CD4-positive, alpha-beta T cell (primary cell): ENCODE measurements around the gene SLC16A1. TPM values are rescaled to one million over a fixed set of nuclear protein-coding genes. Genes with fewer than 3 reads are reported as not detected.
"Not testable (repeated sequence)": the region's sequence is repeated elsewhere in the genome, so short reads cannot be mapped to it uniquely, and the experiment has no call there.

Experiments used
- ATAC-seq: fragments of 200-7000 bp; cut with Tn5 transposase; one replicate; pipeline ENCODE4 v1.10.0; 2022; ENCODE audit warnings: mild to moderate bottlenecking; ENCODE audit not compliant: poor library complexity
- CTCF ChIA-PET: fragments of 350-600 bp; sonication (Branson Sonifier 250); formaldehyde crosslinking; loops from one replicate; lab custom pipeline; 2021; ENCODE audit warnings: antibody characterized with exemption, inconsistent platforms; lab: Charles Lee
- POLR2A ChIA-PET: fragments of 350-600 bp; sonication (Branson Sonifier 250); formaldehyde crosslinking; loops from one replicate; lab custom pipeline; 2021; ENCODE audit warnings: antibody characterized with exemption, inconsistent platforms; lab: Charles Lee
- DNase-seq, 14 experiments: peaks; one replicate each; pipeline ENCODE4 v3.0.0-alpha.2; 2013 to 2020; ENCODE audit warnings: mixed read lengths in 2 of 14
- H3K27ac ChIP-seq, 2 donors: one replicate each; pipeline versions ENCODE4 v1.5.1 to v1.7.0; 2013; ENCODE audit warnings: low read length in 2 of 2, low read depth in 1 of 2, mild to moderate bottlenecking in 1 of 2
- H3K27me3 ChIP-seq, 2 experiments: 1 replicate in 1 of 2; 2 replicates in 1 of 2; pipeline versions ENCODE4 v1.6.1 to v1.7.0; 2013; ENCODE audit warnings: low read length in 2 of 2, control low read depth in 1 of 2, mild to moderate bottlenecking in 1 of 2, moderate library complexity in 1 of 2; ENCODE audit not compliant: insufficient read depth in 2 of 2, control insufficient read depth in 1 of 2
- H3K36me3 ChIP-seq: one replicate; pipeline ENCODE4 v1.6.1; 2013; ENCODE audit warnings: low read length, control low read depth; ENCODE audit not compliant: insufficient read depth
- H3K4me1 ChIP-seq: one replicate; pipeline ENCODE4 v1.6.1; 2013; ENCODE audit warnings: low read length, control low read depth; ENCODE audit not compliant: insufficient read depth
- H3K4me3 ChIP-seq: one replicate; pipeline ENCODE4 v1.5.1; 2013; ENCODE audit warnings: mild to moderate bottlenecking, low read length, moderate library complexity
- H3K9me3 ChIP-seq, 2 experiments: 1 replicate in 1 of 2; 2 replicates in 1 of 2; pipeline versions ENCODE4 v1.6.1 to v1.7.0; 2013; ENCODE audit warnings: low read length in 2 of 2, mild to moderate bottlenecking in 2 of 2, control low read depth in 1 of 2, moderate library complexity in 1 of 2; ENCODE audit not compliant: control insufficient read depth in 1 of 2, insufficient read depth in 1 of 2
- H3K27ac Mint-ChIP-seq: one replicate; pipeline ENCODE4 v1.8.0; 2020; ENCODE audit warnings: mixed read lengths
- H3K27me3 Mint-ChIP-seq: one replicate; pipeline ENCODE4 v1.8.0; 2021; ENCODE audit warnings: mixed read lengths
- H3K36me3 Mint-ChIP-seq: one replicate; pipeline ENCODE4 v1.8.0; 2021; ENCODE audit warnings: low read depth, mixed read lengths
- H3K4me1 Mint-ChIP-seq: one replicate; pipeline ENCODE4 v1.8.0; 2021; ENCODE audit warnings: low read depth, mixed read lengths
- H3K4me3 Mint-ChIP-seq: one replicate; pipeline ENCODE4 v1.8.0; 2020; ENCODE audit warnings: mild to moderate bottlenecking, mixed read lengths
- H3K9me3 Mint-ChIP-seq: one replicate; pipeline ENCODE4 v1.8.0; 2020; ENCODE audit warnings: mixed read lengths
- intact Hi-C, 2 experiments: fragments of 100-400 bp; cut with DNase I in 1 of 2; cut with micrococcal nuclease in 1 of 2; formaldehyde crosslinking; loops; one replicate each; pipeline versions ENCODE4 v1.15.1 to v1.9.0; 2023 to 2025; cut with DNase I, micrococcal nuclease
- total RNA-seq, 174 experiments: library from RNA in 2 of 174; stranded (reverse) in 2 of 174; gene quantifications; one replicate each; pipeline ENCODE4 v1.2.3 and lab custom pipeline; 2021 to 2026
- TF ChIP-seq, protein P1 (sequence below): fragments of 200-600 bp; IDR thresholded peaks from one replicate; pipeline ENCODE4 v1.8.0; 2022; ENCODE audit warnings: antibody characterized with exemption, mild to moderate bottlenecking

The SLC16A1 gene
- total RNA-seq, 2 experiments from 2014 or later: 22.9 to 26.6 TPM

DNA sequence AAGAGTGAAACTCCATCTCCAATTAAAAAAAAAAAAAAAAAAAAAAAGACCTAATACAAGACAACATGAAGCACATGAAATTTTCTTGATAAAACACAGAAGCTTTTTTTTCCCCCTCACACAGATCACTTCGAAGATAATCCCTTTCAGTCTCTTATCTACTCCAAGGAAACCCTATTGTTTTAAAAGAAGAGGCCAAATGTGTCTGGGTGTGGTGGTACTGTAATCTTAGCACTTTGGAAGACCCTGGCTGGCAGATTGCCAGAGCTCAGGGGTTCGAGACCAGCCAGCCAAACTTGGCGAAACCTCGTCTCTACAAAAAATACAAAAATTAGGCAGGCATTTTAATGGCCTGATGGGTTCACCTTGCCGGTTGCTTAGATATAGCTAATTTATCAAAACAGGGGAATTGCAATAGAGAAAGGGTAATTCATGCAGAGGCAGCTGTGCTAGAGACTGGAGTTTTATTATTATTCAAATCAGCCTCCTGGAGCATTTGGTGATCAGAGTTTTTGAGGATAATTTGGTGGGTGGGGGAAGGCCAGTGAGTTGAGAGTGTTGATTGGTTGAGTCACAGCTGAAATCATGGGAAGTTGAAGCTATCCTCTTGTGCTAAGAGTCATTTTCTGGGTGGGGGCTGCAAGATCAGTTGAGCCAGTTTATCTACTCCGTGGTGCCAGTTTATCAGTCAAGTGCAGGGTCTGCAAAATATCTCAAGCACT, 62.5 kb downstream of the SLC16A1 start:
- Histone ChIP-seq H3K4me1 (no peaks in the 10 kb centered on the region), H3K27me3 (no peaks in the 10 kb centered on the region), H3K9me3 (peaks cover 7 to 22% of the 10 kb centered on the region in 2 experiments), H3K4me3 (no peak overlapping the region), H3K27ac (no peak overlapping the region), H3K36me3 (no peaks in the 10 kb centered on the region)
- no peaks in the 10 kb centered on the region for H3K4me1 Mint-ChIP-seq
- H3K9me3 Mint-ChIP-seq: peaks cover 9% of the 10 kb centered on the region
- H3K4me3 Mint-ChIP-seq: no peak overlapping the region
- intact Hi-C loops: no loop called here
- H3K27ac Mint-ChIP-seq: no peak overlapping the region
- DNase-seq (no peak), ATAC-seq (no peak)
- CTCF ChIA-PET: interaction anchor here (0.6 kb wide), 1 partner anchor 238 kb away, joined by 4 read pairs; no protein-coding TSS in a partner anchor
- no peaks in the 10 kb centered on the region for H3K36me3 Mint-ChIP-seq
- H3K27me3 Mint-ChIP-seq: no peaks in the 10 kb centered on the region
- TF ChIP-seq, protein P1, sequence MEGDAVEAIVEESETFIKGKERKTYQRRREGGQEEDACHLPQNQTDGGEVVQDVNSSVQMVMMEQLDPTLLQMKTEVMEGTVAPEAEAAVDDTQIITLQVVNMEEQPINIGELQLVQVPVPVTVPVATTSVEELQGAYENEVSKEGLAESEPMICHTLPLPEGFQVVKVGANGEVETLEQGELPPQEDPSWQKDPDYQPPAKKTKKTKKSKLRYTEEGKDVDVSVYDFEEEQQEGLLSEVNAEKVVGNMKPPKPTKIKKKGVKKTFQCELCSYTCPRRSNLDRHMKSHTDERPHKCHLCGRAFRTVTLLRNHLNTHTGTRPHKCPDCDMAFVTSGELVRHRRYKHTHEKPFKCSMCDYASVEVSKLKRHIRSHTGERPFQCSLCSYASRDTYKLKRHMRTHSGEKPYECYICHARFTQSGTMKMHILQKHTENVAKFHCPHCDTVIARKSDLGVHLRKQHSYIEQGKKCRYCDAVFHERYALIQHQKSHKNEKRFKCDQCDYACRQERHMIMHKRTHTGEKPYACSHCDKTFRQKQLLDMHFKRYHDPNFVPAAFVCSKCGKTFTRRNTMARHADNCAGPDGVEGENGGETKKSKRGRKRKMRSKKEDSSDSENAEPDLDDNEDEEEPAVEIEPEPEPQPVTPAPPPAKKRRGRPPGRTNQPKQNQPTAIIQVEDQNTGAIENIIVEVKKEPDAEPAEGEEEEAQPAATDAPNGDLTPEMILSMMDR: no peak
- POLR2A ChIA-PET: no interaction called here

DNA sequence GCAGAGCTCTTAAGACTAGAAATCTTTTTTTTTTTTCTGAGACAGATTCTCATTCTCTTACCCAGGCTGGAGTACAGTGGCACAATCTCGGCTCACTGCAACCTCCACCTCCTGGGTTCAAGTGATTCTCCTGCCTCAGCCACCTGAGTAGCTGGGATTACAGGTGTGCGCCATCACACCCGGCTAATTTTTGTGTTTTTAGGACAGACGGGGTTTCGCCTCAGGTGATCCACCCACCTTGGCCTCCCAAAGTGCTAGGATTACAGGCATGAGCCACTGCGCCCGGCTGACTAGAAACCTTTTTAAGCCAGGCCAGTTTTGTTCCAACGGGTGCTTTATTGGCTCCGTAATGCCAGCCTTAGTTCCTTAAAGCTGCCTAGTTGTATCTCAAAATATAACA, 66.1 kb downstream of the SLC16A1 start:
- H3K27ac ChIP-seq, DNase-seq, H3K27ac Mint-ChIP-seq, H3K4me1 ChIP-seq, POLR2A ChIA-PET, intact Hi-C loops, H3K36me3 ChIP-seq, H3K27me3 Mint-ChIP-seq, H3K9me3 Mint-ChIP-seq, H3K36me3 Mint-ChIP-seq, H3K4me1 Mint-ChIP-seq, H3K27me3 ChIP-seq, ATAC-seq, H3K4me3 Mint-ChIP-seq, H3K4me3 ChIP-seq: not testable (repeated sequence)
- CTCF ChIA-PET: interaction anchor here (2.5 kb wide), 1 partner anchor 183 kb away, joined by 6 read pairs; the partner anchor contains the start of gene LRIG2
- H3K9me3 ChIP-seq: peaks cover 0 to 12% of the 10 kb centered on the region in 2 experiments

DNA sequence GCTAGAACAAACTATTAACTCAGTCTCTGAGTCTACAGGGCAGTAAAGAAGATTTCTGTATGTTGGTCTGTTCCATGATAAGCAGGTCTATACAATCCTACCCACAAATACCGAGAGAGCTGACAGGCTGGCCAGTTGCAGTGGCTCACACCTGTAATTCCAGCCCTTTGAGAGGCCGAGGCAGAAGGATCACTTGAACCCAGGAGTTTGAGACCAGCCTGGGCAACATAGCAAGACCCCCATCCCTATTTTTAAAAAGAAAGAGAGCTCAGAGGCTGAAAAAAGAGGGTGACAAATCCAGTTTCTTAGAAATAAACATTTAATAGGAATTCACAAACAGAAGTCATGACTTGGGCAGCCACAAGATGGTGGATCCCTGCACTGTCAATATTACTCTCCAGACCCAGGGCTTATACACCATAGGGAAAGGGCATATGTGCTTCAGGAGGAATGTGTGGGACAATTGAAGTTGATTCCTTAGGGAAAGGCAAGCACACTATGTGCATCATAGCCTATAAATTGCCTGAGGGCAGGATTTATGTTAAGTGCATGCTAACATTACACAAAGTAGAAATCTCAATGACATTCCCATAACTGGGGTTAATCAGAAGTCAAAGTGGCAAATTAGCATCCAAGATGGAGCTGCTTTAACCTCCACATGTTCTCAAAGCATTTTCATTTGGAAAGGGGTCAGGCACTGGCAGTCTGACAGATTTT, 66.8 kb downstream of the SLC16A1 start:
- Histone ChIP-seq H3K4me1 (no peaks in the 10 kb centered on the region), H3K9me3 (peaks cover 0 to 5% of the 10 kb centered on the region in 2 experiments), H3K4me3 (no peak overlapping the region), H3K36me3 (no peaks in the 10 kb centered on the region), H3K27me3 (no peaks in the 10 kb centered on the region), H3K27ac (no peak overlapping the region)
- H3K4me3 Mint-ChIP-seq: no peak overlapping the region
- ChIA-PET CTCF (interaction anchor here (0.6 to 2.5 kb wide), 2 partner anchors 167 to 184 kb away, joined by 3 to 6 read pairs; partner anchors contain the start of gene LRIG2), POLR2A (no interaction called here)
- no peaks in the 10 kb centered on the region for H3K27me3 Mint-ChIP-seq
- ATAC-seq: no peak
- no peaks in the 10 kb centered on the region for H3K36me3 Mint-ChIP-seq
- H3K4me1 Mint-ChIP-seq: no peaks in the 10 kb centered on the region
- intact Hi-C loops: no loop called here
- H3K9me3 Mint-ChIP-seq: peaks cover 3% of the 10 kb centered on the region
- DNase-seq: no peak
- no peak overlapping the region for H3K27ac Mint-ChIP-seq
- TF ChIP-seq, protein P1: no peak
